Breast epithelium (tissue), 3 donors: ENCODE measurements around the gene ADORA1.

ENCODE experiments used
- POLR2A ChIP-seq: fragments of 450-650 bp; IDR thresholded peaks from one replicate; pipeline ENCODE4 v1.6.1; 2016; ENCODE audit warnings: antibody characterized with exemption, mild to moderate bottlenecking, moderate library complexity
- POLR2AphosphoS5 ChIP-seq, 3 donors: sonication (generic); formaldehyde crosslinking; IDR thresholded peaks; one replicate each; pipeline ENCODE4 v1.6.1; 2017; ENCODE audit warnings: antibody characterized with exemption in 3 of 3
- TF ChIP-seq, protein P1 (sequence below), 3 donors: fragments of 450-650 bp; IDR thresholded peaks; one replicate each; pipeline ENCODE4 v1.5.1; 2016 to 2017; ENCODE audit warnings: antibody characterized with exemption in 3 of 3, mild to moderate bottlenecking in 3 of 3, moderate library complexity in 3 of 3

DNA sequence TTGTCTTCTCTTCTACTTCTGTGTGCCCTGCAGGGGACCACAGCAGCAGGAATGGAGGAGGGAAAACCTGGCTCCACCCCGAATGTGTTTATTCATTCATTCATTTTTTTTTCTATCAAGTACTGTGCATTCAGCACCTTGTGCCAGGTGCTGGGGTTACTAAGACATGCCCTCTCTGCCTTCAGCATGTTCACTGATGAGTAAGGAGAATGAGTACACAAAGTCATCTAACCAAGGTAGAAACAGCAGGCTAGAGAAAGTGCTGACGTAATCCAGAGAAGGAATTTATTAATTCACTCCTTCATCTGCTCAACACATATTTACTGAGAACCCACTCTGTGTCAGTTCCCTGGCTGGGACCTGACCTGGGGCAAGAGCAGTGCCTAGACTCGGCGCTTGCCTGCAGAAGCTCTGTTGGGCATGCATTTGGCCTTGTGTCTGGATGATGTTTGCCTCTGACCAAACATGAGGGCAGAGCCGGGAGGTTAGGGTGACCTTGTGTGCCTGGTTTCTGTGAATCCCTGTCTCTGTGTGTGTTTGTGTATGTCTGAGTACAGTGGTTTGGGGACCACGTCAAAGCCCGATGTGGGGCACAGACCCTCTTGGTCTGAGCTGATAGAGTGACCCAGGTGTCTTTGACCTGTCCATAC is 38.4 kb upstream of the ADORA1 start:
- TF ChIP-seq, protein P1, sequence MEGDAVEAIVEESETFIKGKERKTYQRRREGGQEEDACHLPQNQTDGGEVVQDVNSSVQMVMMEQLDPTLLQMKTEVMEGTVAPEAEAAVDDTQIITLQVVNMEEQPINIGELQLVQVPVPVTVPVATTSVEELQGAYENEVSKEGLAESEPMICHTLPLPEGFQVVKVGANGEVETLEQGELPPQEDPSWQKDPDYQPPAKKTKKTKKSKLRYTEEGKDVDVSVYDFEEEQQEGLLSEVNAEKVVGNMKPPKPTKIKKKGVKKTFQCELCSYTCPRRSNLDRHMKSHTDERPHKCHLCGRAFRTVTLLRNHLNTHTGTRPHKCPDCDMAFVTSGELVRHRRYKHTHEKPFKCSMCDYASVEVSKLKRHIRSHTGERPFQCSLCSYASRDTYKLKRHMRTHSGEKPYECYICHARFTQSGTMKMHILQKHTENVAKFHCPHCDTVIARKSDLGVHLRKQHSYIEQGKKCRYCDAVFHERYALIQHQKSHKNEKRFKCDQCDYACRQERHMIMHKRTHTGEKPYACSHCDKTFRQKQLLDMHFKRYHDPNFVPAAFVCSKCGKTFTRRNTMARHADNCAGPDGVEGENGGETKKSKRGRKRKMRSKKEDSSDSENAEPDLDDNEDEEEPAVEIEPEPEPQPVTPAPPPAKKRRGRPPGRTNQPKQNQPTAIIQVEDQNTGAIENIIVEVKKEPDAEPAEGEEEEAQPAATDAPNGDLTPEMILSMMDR (IDR thresholded peaks at IDR 0.05), result no peak
- TF ChIP-seq POLR2A (no peak), POLR2AphosphoS5 (IDR thresholded peaks at IDR 0.05) (no peak)
